CD8-positive, alpha-beta memory T cell (primary cell): Measurements from ENCODE around the gene ACO2. TPM values are rescaled to one million over a fixed set of nuclear protein-coding genes. Genes with fewer than 3 reads are reported as not detected.
A peak's percentile ranks its signal among the peaks of the same experiment; 100 is the strongest.

Source experiments
- CTCF ChIA-PET: fragments of 350-600 bp; sonication (Branson Sonifier 250); formaldehyde crosslinking; loops from one replicate; lab custom pipeline; 2021; ENCODE audit warnings: antibody characterized with exemption; lab: Charles Lee
- POLR2A ChIA-PET: fragments of 350-600 bp; sonication (Branson Sonifier 250); formaldehyde crosslinking; loops from one replicate; lab custom pipeline; 2021; ENCODE audit warnings: antibody characterized with exemption; lab: Charles Lee
- DNase-seq, 5 donors: peaks; one replicate each; pipeline versions ENCODE4 v3.0.0 to v3.0.0-alpha.2; 2020 to 2022; ENCODE audit warnings: mixed read lengths in 1 of 5
- H3K27ac ChIP-seq: one replicate; pipeline ENCODE4 v1.7.0; 2013; ENCODE audit warnings: low read depth, mild to moderate bottlenecking, low read length, moderate library complexity
- H3K27me3 ChIP-seq: 2 replicates; pipeline ENCODE4 v1.7.0; 2013; ENCODE audit warnings: low read length, mild to moderate bottlenecking; ENCODE audit not compliant: insufficient read depth, poor library complexity, severe bottlenecking
- H3K36me3 ChIP-seq: 2 replicates; pipeline ENCODE4 v1.7.0; 2013; ENCODE audit warnings: mild to moderate bottlenecking, low read length, moderate library complexity; ENCODE audit not compliant: insufficient read depth
- H3K4me1 ChIP-seq: 2 replicates; pipeline ENCODE4 v1.7.0; 2013; ENCODE audit warnings: mild to moderate bottlenecking, low read length, moderate library complexity; ENCODE audit not compliant: insufficient read depth
- H3K4me3 ChIP-seq: 2 replicates; pipeline ENCODE4 v1.7.0; 2013; ENCODE audit warnings: mild to moderate bottlenecking, low read length
- H3K9me3 ChIP-seq: 2 replicates; pipeline ENCODE4 v1.7.0; 2013; ENCODE audit warnings: mild to moderate bottlenecking, low read length
- H3K27ac Mint-ChIP-seq, 8 donors: one replicate each; pipeline ENCODE4 v1.8.0; 2020 to 2021; ENCODE audit warnings: mixed read lengths in 8 of 8, mild to moderate bottlenecking in 6 of 8, inconsistent platforms in 3 of 8, moderate library complexity in 3 of 8
- H3K27me3 Mint-ChIP-seq, 2 donors: one replicate each; pipeline ENCODE4 v1.8.0; 2020 to 2021; ENCODE audit warnings: mixed read lengths in 2 of 2, mild to moderate bottlenecking in 1 of 2, moderate library complexity in 1 of 2
- H3K36me3 Mint-ChIP-seq, 3 donors: one replicate each; pipeline ENCODE4 v1.8.0; 2020 to 2021; ENCODE audit warnings: mixed read lengths in 3 of 3, inconsistent platforms in 1 of 3, mild to moderate bottlenecking in 1 of 3
- H3K4me1 Mint-ChIP-seq, 3 donors: one replicate each; pipeline ENCODE4 v1.8.0; 2020 to 2021; ENCODE audit warnings: mixed read lengths in 3 of 3, inconsistent platforms in 1 of 3, mild to moderate bottlenecking in 1 of 3
- H3K4me3 Mint-ChIP-seq, 7 donors: one replicate each; pipeline ENCODE4 v1.8.0; 2020 to 2021; ENCODE audit warnings: mixed read lengths in 7 of 7, mild to moderate bottlenecking in 6 of 7, moderate library complexity in 4 of 7, inconsistent platforms in 2 of 7
- H3K9me3 Mint-ChIP-seq, 5 donors: one replicate each; pipeline ENCODE4 v1.8.0; 2020 to 2022; ENCODE audit warnings: mixed read lengths in 5 of 5, mild to moderate bottlenecking in 3 of 5, moderate library complexity in 2 of 5, inconsistent platforms in 1 of 5
- polyA plus RNA-seq: library from polyadenylated mRNA; unstranded; fragments of 300-500 nt; fragmentation: Illumina TruSeq; gene quantifications from one replicate; pipeline ENCODE4 v1.2.3, GENCODE V29; 2021
- total RNA-seq, 2 experiments: library from RNA; stranded (reverse); gene quantifications; one replicate each; pipeline ENCODE4 v1.2.3, GENCODE V29; 2021

The ACO2 gene
- total and polyA plus RNA-seq, 3 experiments from 2014 or later = 92.5 to 114 (median 112) TPM

GRCh38 chr22:41540365-41540764 is 71.4 kb downstream of the ACO2 start:
- Histone ChIP-seq H3K4me1 (peaks cover 21% of the 10 kb centered on the region), H3K9me3 (no peaks in the 10 kb centered on the region), H3K27me3 (no peaks in the 10 kb centered on the region), H3K27ac (no peak overlapping the region), H3K4me3 (no peak overlapping the region), H3K36me3 (no peaks in the 10 kb centered on the region)
- Mint-ChIP-seq H3K27ac (peak overlapping the region in 4 of 8 donors; percentile 47 to 89 (median 84)), H3K4me1 (peaks cover 36 to 49% (median 47%) of the 10 kb centered on the region in 3 donors), H3K27me3 (peaks cover 0 to 5% of the 10 kb centered on the region in 2 donors), H3K4me3 (peak overlapping the region in 1 of 7 donors; percentile 70), H3K36me3 (peaks cover 0 to 38% (median 2%) of the 10 kb centered on the region in 3 donors), H3K9me3 (no peaks in the 10 kb centered on the region)
- CTCF ChIA-PET = no interaction called here
- no peak for DNase-seq
- POLR2A ChIA-PET = no interaction called here

GRCh38 chr22:41541484-41541883 is 72.6 kb downstream of the ACO2 start:
- H3K4me3 ChIP-seq = no peak overlapping the region
- H3K27ac ChIP-seq = no peak overlapping the region
- ChIA-PET CTCF (interaction anchor here (1.4 kb wide), 1 partner anchor 138 kb away, joined by 4 read pairs; no protein-coding TSS in a partner anchor), POLR2A (no interaction called here)
- peaks cover 38 to 53% (median 51%) of the 10 kb centered on the region in 3 donors for H3K4me1 Mint-ChIP-seq
- peaks cover 0 to 37% (median 2%) of the 10 kb centered on the region in 3 donors for H3K36me3 Mint-ChIP-seq
- H3K9me3 ChIP-seq = no peaks in the 10 kb centered on the region
- peak overlapping the region in 7 of 8 donors; percentile 11 to 89 (median 35) for H3K27ac Mint-ChIP-seq
- peaks cover 0 to 5% of the 10 kb centered on the region in 2 donors for H3K27me3 Mint-ChIP-seq
- no peaks in the 10 kb centered on the region for H3K36me3 ChIP-seq
- DNase-seq = no peak
- H3K27me3 ChIP-seq = no peaks in the 10 kb centered on the region
- H3K4me1 ChIP-seq = peaks cover 21% of the 10 kb centered on the region
- H3K4me3 Mint-ChIP-seq = peak overlapping the region; percentile 0 to 69 (median 22)
- H3K9me3 Mint-ChIP-seq = no peaks in the 10 kb centered on the region

GRCh38 chr22:41542224-41542623 is 73.3 kb downstream of the ACO2 start:
- H3K27ac Mint-ChIP-seq = peak overlapping the region; percentile 78 to 92 (median 88)
- H3K9me3 ChIP-seq = no peaks in the 10 kb centered on the region
- no peak overlapping the region for H3K4me3 ChIP-seq
- H3K4me1 Mint-ChIP-seq = peaks cover 38 to 53% (median 51%) of the 10 kb centered on the region in 3 donors
- POLR2A ChIA-PET = no interaction called here
- H3K36me3 Mint-ChIP-seq = peaks cover 0 to 33% (median 2%) of the 10 kb centered on the region in 3 donors
- H3K27ac ChIP-seq = no peak overlapping the region
- no peaks in the 10 kb centered on the region for H3K9me3 Mint-ChIP-seq
- H3K27me3 Mint-ChIP-seq = peaks cover 0 to 5% of the 10 kb centered on the region in 2 donors
- H3K36me3 ChIP-seq = no peaks in the 10 kb centered on the region
- H3K27me3 ChIP-seq = no peaks in the 10 kb centered on the region
- peak overlapping the region; percentile 89 to 98 (median 96) for H3K4me3 Mint-ChIP-seq
- H3K4me1 ChIP-seq = peaks cover 21% of the 10 kb centered on the region
- no peak for DNase-seq
- CTCF ChIA-PET = interaction anchor here (1.2 to 1.4 kb wide), 2 partner anchors 124 to 139 kb away, joined by 3 to 4 read pairs; no protein-coding TSS in a partner anchor

GRCh38 chr22:41543854-41544670 is 75.1 kb downstream of the ACO2 start, which contains the start of gene POLR3H:
Gene POLR3H, minus strand, starts transcription at chr22:41544470. Its CDS starts 369 bp downstream, at chr22:41544101.
- no peaks in the 10 kb centered on the region for H3K9me3 Mint-ChIP-seq
- Histone ChIP-seq H3K27me3 (no peaks in the 10 kb centered on the region), H3K9me3 (no peaks in the 10 kb centered on the region), H3K4me3 (peak within 1 kb of the TSS; percentile 88), H3K27ac (peak within 1 kb of the TSS; percentile 75), H3K36me3 (no peaks in the 10 kb centered on the region), H3K4me1 (peaks cover 21% of the 10 kb centered on the region)
- ChIA-PET CTCF (interaction anchor here (0.7 to 1.1 kb wide), 4 partner anchors 11 to 74 kb away, joined by 3 to 4 read pairs (median 4); no protein-coding TSS in a partner anchor), POLR2A (interaction anchor here (0.8 to 1.3 kb wide), 5 partner anchors 46 to 162 kb away, joined by 3 to 5 read pairs (median 4); partner anchors contain the start of genes PHF5A, PMM1, TEF and XRCC6)
- peak; percentile 95 to 98 (median 95) for DNase-seq
- peaks cover 0 to 5% of the 10 kb centered on the region in 2 donors for H3K27me3 Mint-ChIP-seq
- H3K36me3 Mint-ChIP-seq = peaks cover 0 to 23% (median 2%) of the 10 kb centered on the region in 3 donors
- peaks cover 38 to 53% (median 51%) of the 10 kb centered on the region in 3 donors for H3K4me1 Mint-ChIP-seq
- H3K4me3 Mint-ChIP-seq = peak within 1 kb of the TSS; percentile 89 to 98 (median 96)
- H3K27ac Mint-ChIP-seq = peak within 1 kb of the TSS; percentile 89 to 99 (median 96)

- H3K9me3 Mint-ChIP-seq = no peaks in the 10 kb centered on the region
These were observed 76.0 kb downstream of the ACO2 start for GRCh38 chr22:41544671-41545476.

GRCh38 chr22:41548830-41549211 is 79.9 kb downstream of the ACO2 start:
- Histone ChIP-seq H3K27ac (no peak overlapping the region), H3K36me3 (no peaks in the 10 kb centered on the region), H3K27me3 (no peaks in the 10 kb centered on the region), H3K9me3 (no peaks in the 10 kb centered on the region), H3K4me1 (peaks cover 9% of the 10 kb centered on the region), H3K4me3 (no peak overlapping the region)
- ChIA-PET POLR2A (no interaction called here), CTCF (interaction anchor here (1.7 kb wide), 1 partner anchor 8 kb away, joined by 4 read pairs; no protein-coding TSS in a partner anchor)
- Mint-ChIP-seq H3K27me3 (peaks cover 4 to 5% of the 10 kb centered on the region in 2 donors), H3K9me3 (no peaks in the 10 kb centered on the region), H3K36me3 (peaks cover 0 to 4% (median 0%) of the 10 kb centered on the region in 3 donors), H3K4me3 (peak overlapping the region in 1 of 7 donors; percentile 54), H3K27ac (no peak overlapping the region), H3K4me1 (peaks cover 14 to 18% (median 16%) of the 10 kb centered on the region in 3 donors)
- no peak for DNase-seq

More at GRCh38 chr22:41544671-41545476, 76.0 kb downstream of the ACO2 start:
- ChIA-PET POLR2A (interaction anchor here (1.3 kb wide), 1 partner anchor 163 kb away, joined by 5 read pairs; the partner anchor contains the start of gene TEF), CTCF (no interaction called here)
- no peak for DNase-seq
- no peaks in the 10 kb centered on the region for H3K36me3 ChIP-seq
- Mint-ChIP-seq H3K4me3 (peak overlapping the region; percentile 89 to 98 (median 96)), H3K4me1 (peaks cover 38 to 51% (median 45%) of the 10 kb centered on the region in 3 donors), H3K27ac (peak overlapping the region; percentile 87 to 99 (median 96)), H3K36me3 (peaks cover 0 to 15% (median 0%) of the 10 kb centered on the region in 3 donors), H3K27me3 (peaks cover 0 to 5% of the 10 kb centered on the region in 2 donors)
- peak overlapping the region; percentile 62 for H3K4me3 ChIP-seq
- no peaks in the 10 kb centered on the region for H3K27me3 ChIP-seq
- peaks cover 21% of the 10 kb centered on the region for H3K4me1 ChIP-seq
- peak overlapping the region; percentile 36 for H3K27ac ChIP-seq
- no peaks in the 10 kb centered on the region for H3K9me3 ChIP-seq

DNA sequence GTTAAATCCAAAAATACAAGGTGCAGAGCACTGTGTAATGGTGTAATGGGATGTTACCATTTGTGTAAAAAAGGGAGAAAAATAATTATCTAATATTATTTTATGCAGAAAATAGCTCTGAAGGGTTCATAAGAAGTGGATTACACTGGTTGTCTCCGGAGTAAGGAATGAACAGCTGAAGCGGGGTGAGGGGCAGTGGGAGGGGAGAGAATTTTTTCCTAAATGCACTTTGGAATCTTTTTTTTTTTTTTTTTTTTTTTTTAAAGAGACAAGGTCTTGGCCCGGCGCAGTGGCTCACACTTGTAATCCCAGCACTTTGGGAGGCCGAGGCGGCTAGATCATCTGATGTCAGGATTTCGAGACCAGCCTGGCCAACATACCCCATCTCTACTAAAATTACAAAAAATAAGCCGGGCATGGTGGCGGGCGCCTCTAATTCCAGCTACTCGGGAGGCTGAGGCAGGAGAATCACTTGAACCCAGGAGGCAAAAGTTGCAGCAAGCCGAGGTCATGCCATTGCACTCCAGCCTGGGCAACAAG is 82.1 kb downstream of the ACO2 start:
- Mint-ChIP-seq H3K36me3 (no peaks in the 10 kb centered on the region), H3K9me3 (no peaks in the 10 kb centered on the region), H3K27me3 (peaks cover 4 to 8% of the 10 kb centered on the region in 2 donors), H3K4me1 (peaks cover 0 to under 1% (median under 1%) of the 10 kb centered on the region in 3 donors), H3K27ac (no peak overlapping the region), H3K4me3 (no peak overlapping the region)
- Histone ChIP-seq H3K27ac (no peak overlapping the region), H3K9me3 (no peaks in the 10 kb centered on the region), H3K4me3 (no peak overlapping the region), H3K27me3 (no peaks in the 10 kb centered on the region), H3K36me3 (no peaks in the 10 kb centered on the region), H3K4me1 (no peaks in the 10 kb centered on the region)
- ChIA-PET CTCF (interaction anchor here (0.7 kb wide), 1 partner anchor 35 kb away, joined by 3 read pairs; no protein-coding TSS in a partner anchor), POLR2A (no interaction called here)
- DNase-seq = no peak
